Keratinocyte (primary cell): ENCODE measurements around the gene ASPSCR1. TPM values are rescaled to one million over a fixed set of nuclear protein-coding genes. Genes with fewer than 3 reads are reported as not detected.

ENCODE experiments used
- DNase-seq: peaks from one replicate; pipeline ENCODE4 v3.0.0-alpha.2; 2011; ENCODE audit warnings: low read depth, missing footprints, low spot score
- FAIRE-seq: peaks from 2 replicates; lab custom pipeline; 2011; peaks lifted over from hg19 to GRCh38; lab: Jason Lieb, UNC
- H2AFZ ChIP-seq: 2 replicates; pipeline ENCODE4 v1.6.0; 2012; ENCODE audit warnings: low read length, control low read depth, inconsistent platforms; ENCODE audit not compliant: control insufficient read depth
- H3K27ac ChIP-seq: 2 replicates; pipeline ENCODE4 v1.5.1; 2011; ENCODE audit warnings: low read length; ENCODE audit not compliant: control insufficient read depth, insufficient read depth
- H3K27me3 ChIP-seq: 3 replicates; pipeline ENCODE4 v1.6.0; 2011; ENCODE audit warnings: low read length; ENCODE audit not compliant: control insufficient read depth, insufficient read depth; ENCODE audit errors: extremely low read depth
- H3K36me3 ChIP-seq, 2 experiments: 2 replicates in 1 of 2; 3 replicates in 1 of 2; pipeline ENCODE4 v1.5.1; 2011; ENCODE audit warnings: low read length in 2 of 2, mild to moderate bottlenecking in 1 of 2; ENCODE audit not compliant: control insufficient read depth in 2 of 2, insufficient read depth in 2 of 2; ENCODE audit errors: extremely low read depth in 1 of 2
- H3K4me1 ChIP-seq: 3 replicates; pipeline ENCODE4 v1.5.1; 2011; ENCODE audit warnings: low read length; ENCODE audit not compliant: control insufficient read depth, insufficient read depth; ENCODE audit errors: extremely low read depth
- H3K4me2 ChIP-seq: 3 replicates; pipeline ENCODE4 v1.6.0; 2011; ENCODE audit warnings: low read depth, low read length; ENCODE audit not compliant: control insufficient read depth, insufficient read depth; ENCODE audit errors: extremely low read depth
- H3K4me3 ChIP-seq, 3 experiments: fragments of 200-600 bp in 1 of 3; sonication (generic) in 1 of 3; 2 replicates in 2 of 3; 3 replicates in 1 of 3; pipeline ENCODE4 v1.5.1; 2011 to 2016; ENCODE audit warnings: low read length in 3 of 3, mild to moderate bottlenecking in 3 of 3, control low read depth in 2 of 3, inconsistent platforms in 1 of 3, low read depth in 1 of 3, mixed read lengths in 1 of 3, mixed run types in 1 of 3, moderate library complexity in 1 of 3; ENCODE audit not compliant: control insufficient read depth in 2 of 3, insufficient read depth in 2 of 3; ENCODE audit errors: extremely low read depth in 1 of 3
- H3K79me2 ChIP-seq: 2 replicates; pipeline ENCODE4 v1.6.0; 2012; ENCODE audit warnings: low read length; ENCODE audit not compliant: control insufficient read depth, insufficient read depth
- H3K9ac ChIP-seq: 3 replicates; pipeline ENCODE4 v1.6.0; 2011; ENCODE audit warnings: low read length; ENCODE audit not compliant: control insufficient read depth, insufficient read depth; ENCODE audit errors: extremely low read depth
- H3K9me1 ChIP-seq: 3 replicates; pipeline ENCODE4 v1.6.0; 2011; ENCODE audit warnings: low read length; ENCODE audit not compliant: control insufficient read depth, insufficient read depth; ENCODE audit errors: extremely low read depth
- H3K9me3 ChIP-seq: 2 replicates; pipeline ENCODE4 v1.5.1; 2012; ENCODE audit warnings: low read depth, low read length; ENCODE audit not compliant: control insufficient read depth
- H4K20me1 ChIP-seq: 3 replicates; pipeline ENCODE4 v1.6.0; 2011; ENCODE audit warnings: low read length; ENCODE audit not compliant: control insufficient read depth, insufficient read depth; ENCODE audit errors: extremely low read depth
- EZH2 ChIP-seq: IDR thresholded peaks from one replicate; pipeline ENCODE4 v1.6.1; 2012; ENCODE audit warnings: inconsistent platforms, mild to moderate bottlenecking, low read length, moderate library complexity
- dilution Hi-C: fragments of 300-500 bp; cut with MboI; formaldehyde crosslinking; loops from one replicate; pipeline ENCODE4 v1.7.0; 2020; ENCODE audit warnings: low sequenced_read_pairs; ENCODE audit not compliant: extremely low pct_ligation_motif_present
- polyA plus RNA-seq, 5 experiments: library from polyadenylated mRNA; depleted of rRNA in 3 of 5; stranded (reverse) in 3 of 5; stranded (forward) in 1 of 5; unstranded in 1 of 5; fragments of >200 nt; gene quantifications; 1 replicate in 1 of 5; 2 replicates in 3 of 5; 3 replicates in 1 of 5; pipeline versions ENCODE4 v1.2.1 to v1.2.3, GENCODE V29; 2011 to 2012; ENCODE audit warnings: missing spikeins in 2 of 5, low read depth in 1 of 5, low replicate concordance in 1 of 5
- TF ChIP-seq, protein P1 (sequence below), 3 experiments: IDR thresholded peaks in 1 of 3; conservative IDR thresholded peaks in 1 of 3; optimal IDR thresholded peaks in 1 of 3; 2 replicates in 2 of 3; 3 replicates in 1 of 3; pipeline versions ENCODE3 to v1.5.1; 2011; ENCODE audit warnings: low read length in 3 of 3, mild to moderate bottlenecking in 3 of 3, moderate library complexity in 2 of 3, control low read depth in 1 of 3, inconsistent platforms in 1 of 3; ENCODE audit not compliant: insufficient read depth in 2 of 3; ENCODE audit errors: extremely low read depth in 1 of 3

ASPSCR1 gene
- polyA plus RNA-seq, 1 donor (not counting 4 experiments of a cell fraction or from before 2014, with no cell fraction given), result 5.2 TPM

- Histone ChIP-seq H3K9ac (no peak overlapping the region), H3K4me3 (no peak overlapping the region), H4K20me1 (no peaks in the 10 kb centered on the region), H3K27me3 (no peaks in the 10 kb centered on the region), H3K4me1 (peaks cover 10% of the 10 kb centered on the region), H3K79me2 (no peaks in the 10 kb centered on the region), H3K36me3 (peaks cover 0 to 2% of the 10 kb centered on the region in 2 experiments), H3K27ac (no peak overlapping the region), H2AFZ (no peak overlapping the region), H3K9me3 (no peaks in the 10 kb centered on the region), H3K4me2 (no peak overlapping the region), H3K9me1 (no peaks in the 10 kb centered on the region)
- DNase-seq (no peak), FAIRE-seq (no peak)
- TF ChIP-seq, protein P1, sequence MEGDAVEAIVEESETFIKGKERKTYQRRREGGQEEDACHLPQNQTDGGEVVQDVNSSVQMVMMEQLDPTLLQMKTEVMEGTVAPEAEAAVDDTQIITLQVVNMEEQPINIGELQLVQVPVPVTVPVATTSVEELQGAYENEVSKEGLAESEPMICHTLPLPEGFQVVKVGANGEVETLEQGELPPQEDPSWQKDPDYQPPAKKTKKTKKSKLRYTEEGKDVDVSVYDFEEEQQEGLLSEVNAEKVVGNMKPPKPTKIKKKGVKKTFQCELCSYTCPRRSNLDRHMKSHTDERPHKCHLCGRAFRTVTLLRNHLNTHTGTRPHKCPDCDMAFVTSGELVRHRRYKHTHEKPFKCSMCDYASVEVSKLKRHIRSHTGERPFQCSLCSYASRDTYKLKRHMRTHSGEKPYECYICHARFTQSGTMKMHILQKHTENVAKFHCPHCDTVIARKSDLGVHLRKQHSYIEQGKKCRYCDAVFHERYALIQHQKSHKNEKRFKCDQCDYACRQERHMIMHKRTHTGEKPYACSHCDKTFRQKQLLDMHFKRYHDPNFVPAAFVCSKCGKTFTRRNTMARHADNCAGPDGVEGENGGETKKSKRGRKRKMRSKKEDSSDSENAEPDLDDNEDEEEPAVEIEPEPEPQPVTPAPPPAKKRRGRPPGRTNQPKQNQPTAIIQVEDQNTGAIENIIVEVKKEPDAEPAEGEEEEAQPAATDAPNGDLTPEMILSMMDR (optimal IDR thresholded peaks at IDR 0.05 in 1 of 3, IDR thresholded peaks at IDR 0.05 in 1 of 3, conservative IDR thresholded peaks at IDR 0.05 in 1 of 3; ENCODE audit: extremely low read depth in 1 of 3, insufficient read depth in 2 of 3, low read length in 3 of 3), result no peak
- no peak for TF ChIP-seq EZH2
- dilution Hi-C loops, result no loop called here
Observed at GRCh38 chr17:81933178-81933699, 44.2 kb upstream of the ASPSCR1 start.

DNA sequence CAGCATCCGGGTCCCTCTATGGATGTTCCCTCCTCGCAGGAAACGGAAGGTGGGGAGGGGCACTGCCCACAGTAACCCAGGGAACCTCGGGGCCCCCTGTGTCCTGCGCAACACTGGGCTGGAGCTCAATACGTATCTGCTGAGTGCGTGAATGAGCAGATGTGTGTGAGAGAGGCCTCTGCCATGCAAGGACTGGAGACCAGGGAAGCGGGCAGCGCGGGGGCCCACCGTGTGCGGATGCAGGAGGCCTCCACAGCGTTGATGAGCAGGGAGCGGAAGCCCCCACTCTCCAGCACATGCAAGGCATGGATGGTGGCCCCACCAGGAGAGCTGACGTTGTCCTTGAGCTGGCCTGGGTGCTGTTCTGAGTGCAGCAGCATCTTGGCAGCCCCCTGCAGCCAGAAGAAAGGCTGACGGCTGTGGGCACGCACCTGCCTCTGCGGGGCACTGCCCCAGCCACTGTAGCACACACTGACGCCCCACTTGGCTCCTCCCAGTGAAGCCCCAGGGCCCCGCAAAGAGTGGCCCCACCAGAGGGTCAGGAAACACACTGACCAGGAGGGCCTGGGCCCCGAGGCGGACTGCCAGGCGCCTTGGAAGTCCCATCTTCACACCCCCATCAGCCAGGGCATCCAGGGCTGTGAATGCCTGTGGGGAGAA, 43.2 kb upstream of the ASPSCR1 start:
- no peaks in the 10 kb centered on the region for H3K27me3 ChIP-seq

More for the DNA sequence above, 43.2 kb upstream of the ASPSCR1 start:
- Histone ChIP-seq H3K4me3 (no peak overlapping the region), H2AFZ (no peak overlapping the region), H3K4me1 (peaks cover 4% of the 10 kb centered on the region), H3K27ac (no peak overlapping the region), H3K4me2 (no peak overlapping the region), H3K9ac (no peak overlapping the region), H4K20me1 (no peaks in the 10 kb centered on the region), H3K9me3 (no peaks in the 10 kb centered on the region), H3K79me2 (no peaks in the 10 kb centered on the region), H3K36me3 (peaks cover 0 to 2% of the 10 kb centered on the region in 2 experiments), H3K9me1 (no peaks in the 10 kb centered on the region)
- TF ChIP-seq EZH2, result no peak
- TF ChIP-seq, protein P1 (optimal IDR thresholded peaks at IDR 0.05 in 1 of 3, IDR thresholded peaks at IDR 0.05 in 1 of 3, conservative IDR thresholded peaks at IDR 0.05 in 1 of 3; ENCODE audit: extremely low read depth in 1 of 3, insufficient read depth in 2 of 3, low read length in 3 of 3), result no peak
- no peak for DNase-seq
- dilution Hi-C loops, result no loop called here
- no peak for FAIRE-seq
